Measurements from ENCODE around the gene APBB2.

APBB2 gene

DNA sequence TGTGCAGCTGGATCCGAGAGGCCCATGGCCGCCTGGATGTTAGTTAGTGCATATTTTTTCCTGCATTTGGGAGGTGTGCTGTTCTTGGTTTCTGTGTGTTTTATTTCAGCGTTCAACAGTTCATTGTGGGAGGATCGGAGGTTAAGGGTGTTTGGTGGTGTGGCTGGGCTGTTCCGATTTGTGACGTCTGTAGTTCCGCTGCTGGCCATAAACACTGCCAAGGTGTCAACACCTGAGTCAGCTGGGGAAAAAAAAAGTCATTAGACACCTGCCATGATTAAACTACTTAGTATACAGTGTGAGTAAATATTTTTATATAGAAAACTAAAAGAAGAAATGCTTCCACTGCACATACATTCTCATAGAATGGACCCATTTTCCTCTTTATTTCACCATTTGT lies 200.2 kb downstream of the APBB2 start:
- DNase-seq: no peak

DNA sequence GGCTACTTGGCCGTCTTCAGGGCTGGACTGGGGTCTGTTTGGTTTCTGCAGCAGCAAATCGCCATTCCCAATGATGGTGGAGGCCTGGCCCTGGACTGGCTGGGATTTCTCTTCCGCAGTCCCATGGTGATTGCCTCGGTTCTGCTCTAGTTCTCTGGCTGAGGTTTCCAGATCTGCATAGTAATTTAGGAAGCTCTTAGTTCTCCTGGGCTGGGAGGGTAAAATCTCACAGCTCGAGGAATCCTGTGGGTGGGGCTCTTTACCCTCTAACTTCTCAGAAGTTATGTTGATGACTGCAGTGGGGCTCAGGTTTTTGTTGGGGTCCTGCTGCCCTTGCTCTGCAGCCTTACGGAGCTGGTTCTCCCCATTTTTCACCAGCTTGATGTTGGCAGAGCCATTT lies 200.6 kb downstream of the APBB2 start:
- DNase-seq: no peak

DNA sequence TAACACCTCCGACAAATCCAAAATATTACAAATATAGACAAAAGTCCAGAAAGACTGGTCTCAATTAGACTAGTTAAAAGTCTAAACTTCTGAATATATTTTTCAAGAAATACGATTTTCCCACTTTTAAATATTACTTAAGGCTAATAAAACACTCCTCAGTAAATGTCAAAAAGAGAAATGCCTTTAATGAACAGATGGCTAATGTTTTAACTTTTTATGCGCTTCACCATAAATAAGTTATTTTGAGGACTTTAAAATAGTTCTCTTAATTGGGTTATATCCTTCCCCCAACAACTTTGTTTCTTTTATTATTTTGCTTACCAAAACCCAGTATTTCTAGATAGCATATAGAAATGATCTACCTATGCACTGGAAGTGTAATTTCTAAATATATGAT lies 201.4 kb downstream of the APBB2 start:
- DNase-seq: no peak

DNA sequence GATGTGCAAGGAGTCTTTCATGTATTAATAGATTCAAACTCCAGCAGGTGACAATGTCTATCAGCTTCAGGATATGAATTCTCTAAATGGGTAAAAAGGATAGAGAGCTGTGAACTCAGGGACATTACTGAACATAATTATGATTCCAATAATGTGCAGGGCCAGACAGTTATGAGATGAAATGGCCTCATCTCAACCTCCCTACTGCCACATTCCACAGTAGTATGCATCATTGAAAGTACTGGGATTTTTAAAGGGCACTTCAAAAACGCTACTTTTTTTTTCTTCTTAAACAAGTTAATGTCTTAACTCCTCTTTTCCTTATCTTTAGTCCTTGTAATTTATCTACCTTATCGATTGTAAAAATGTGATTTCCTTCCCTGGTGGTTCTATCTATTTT lies 202.0 kb downstream of the APBB2 start:
- no peak for DNase-seq

DNA sequence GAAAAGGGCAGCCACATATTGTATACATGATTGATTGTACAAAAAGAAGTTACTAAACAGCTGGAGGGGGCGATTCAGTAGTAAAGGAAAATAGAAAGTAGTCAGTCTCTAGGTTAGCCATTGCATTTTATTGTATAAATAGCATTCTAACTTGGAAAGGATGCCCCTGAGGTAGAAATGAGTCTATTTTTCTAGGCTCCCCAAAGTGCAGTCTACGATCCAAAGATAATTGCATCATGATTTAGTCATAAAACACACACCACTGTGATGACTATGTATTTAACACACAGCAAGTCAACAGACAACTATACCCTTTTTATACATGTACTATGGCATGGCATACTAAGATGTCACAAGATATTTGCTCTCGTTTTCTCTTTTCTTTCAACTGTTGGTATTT lies 204.9 kb downstream of the APBB2 start:
- DNase-seq: no peak

DNA sequence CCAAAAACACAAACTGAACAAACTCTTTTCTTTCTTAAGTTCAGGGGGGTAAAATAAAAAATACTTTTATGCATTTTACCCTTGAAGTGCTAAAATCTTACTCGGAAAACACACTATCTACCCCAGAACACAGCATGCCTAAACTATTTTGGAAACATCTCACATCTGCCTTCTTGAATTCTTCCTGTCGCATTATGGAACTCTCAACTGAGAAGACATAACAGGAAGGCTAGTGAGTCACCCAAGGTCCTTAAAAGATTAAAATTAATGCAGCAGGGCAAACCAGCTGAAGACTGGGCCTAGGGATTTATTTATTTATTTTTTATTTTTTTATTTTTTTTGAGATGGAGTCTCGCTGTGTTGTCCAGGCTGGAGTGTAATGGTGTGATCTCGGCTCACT lies 208.2 kb downstream of the APBB2 start:
- DNase-seq: no peak

DNA sequence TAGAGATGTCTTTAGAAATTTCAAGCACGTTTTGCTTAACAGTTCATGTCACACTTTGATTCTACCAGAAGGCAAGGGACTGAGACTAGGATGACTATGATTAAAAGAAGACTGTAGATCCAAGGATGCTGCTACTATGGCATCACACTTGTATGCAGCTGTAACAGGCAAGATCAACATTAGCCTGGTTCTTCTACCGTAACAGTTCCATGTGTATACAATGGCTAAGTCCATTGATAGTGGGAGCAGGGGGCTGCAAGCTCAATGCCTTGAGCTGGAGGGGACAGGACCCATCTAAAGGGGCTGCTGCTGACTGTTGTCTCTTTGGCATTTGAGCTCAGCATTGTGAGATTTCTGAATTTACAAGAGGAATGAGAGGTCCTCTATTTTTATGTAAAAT lies 212.0 kb downstream of the APBB2 start:
- DNase-seq: no peak

DNA sequence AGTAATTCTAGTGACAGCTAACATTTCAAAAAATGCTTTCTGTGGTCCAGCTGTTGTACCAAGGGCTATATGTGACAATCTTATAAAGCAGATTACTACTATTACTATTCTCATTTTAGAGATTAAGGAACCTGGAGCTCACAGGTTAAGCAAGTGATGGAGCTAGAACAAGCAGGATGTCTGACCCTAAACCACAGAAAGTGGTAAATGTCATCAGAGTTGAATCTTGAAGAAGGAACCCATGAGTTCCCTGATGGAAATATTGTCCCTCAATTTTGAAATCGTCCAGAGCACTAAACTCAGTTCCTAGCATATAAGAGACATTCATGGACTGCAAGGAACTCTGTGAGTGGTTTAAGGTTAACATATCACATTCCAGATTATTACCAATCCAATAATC lies 214.0 kb downstream of the APBB2 start:
- DNase-seq: peak in 2 of 4 experiments; percentile 32 to 36

DNA sequence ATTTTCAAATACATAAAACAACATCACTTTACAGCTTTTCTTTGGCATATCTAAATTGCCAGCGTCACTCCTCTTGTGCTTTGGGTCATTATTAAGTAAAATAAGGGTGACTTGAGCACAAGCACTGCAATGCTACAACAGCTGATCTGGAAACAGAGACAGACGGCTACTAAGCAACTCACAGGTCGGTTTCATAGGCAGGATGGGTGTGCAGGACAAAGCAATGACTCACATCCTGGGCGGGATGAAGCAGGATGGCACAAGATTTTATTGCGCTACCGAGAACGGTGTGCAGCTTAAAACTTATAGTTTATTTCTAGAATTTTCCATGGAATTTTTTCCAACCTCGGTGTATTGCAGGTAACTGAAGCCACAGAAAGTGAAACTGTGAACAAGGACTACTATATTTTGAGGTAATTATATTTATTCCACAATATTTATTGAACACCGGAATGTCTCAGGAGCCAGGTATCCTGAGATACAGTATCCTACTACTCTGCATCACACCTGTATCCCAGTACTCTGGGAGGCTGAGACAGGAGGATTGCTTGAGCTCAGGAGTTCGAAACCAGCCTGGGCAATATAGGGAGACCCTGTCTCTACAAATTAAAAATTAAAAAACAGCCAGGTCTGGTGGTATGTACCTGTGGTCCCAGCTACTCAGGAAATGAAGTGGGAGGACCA lies 215.5 kb downstream of the APBB2 start:
- peak; percentile 11 to 67 (median 45) for DNase-seq

DNA sequence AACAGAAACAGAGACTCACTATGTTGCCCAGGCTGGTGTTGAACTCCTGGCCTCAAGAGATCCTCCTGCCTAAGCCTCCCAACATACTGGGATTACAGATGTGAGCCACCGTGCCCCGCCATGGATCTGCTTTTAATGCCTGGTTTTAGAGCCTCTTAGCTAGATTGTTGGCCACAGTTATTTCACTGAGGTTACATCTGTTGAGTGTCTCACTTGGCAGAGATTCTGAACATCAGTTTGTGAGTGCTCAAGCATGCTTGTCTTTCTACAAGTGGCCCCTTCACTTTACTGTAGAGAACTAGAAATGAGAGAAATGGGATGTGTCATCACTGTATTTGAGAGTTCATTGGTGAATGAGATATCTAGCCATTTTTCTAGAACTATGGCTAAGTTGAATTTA lies 218.5 kb downstream of the APBB2 start:
- no peak for DNase-seq

DNA sequence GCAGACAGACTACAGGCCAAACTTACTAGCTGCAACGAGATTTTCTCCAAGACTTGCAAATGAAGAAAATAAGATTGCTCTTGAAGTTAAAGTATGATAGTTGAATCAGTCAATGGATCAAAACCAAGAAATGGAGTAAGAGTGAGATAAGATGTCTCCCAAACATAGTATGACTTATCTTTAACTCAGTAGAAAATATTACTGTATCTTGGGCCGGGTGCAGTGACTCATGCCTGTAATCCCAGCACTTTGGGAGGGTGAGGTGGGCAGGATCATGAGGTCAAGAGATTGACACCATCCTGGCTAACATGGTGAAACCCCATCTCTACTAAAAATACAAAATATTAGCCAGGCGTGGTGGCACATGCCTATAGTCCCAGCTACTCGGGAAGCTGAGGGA lies 220.0 kb downstream of the APBB2 start:
- DNase-seq: peak; percentile 33 to 73 (median 54)

DNA sequence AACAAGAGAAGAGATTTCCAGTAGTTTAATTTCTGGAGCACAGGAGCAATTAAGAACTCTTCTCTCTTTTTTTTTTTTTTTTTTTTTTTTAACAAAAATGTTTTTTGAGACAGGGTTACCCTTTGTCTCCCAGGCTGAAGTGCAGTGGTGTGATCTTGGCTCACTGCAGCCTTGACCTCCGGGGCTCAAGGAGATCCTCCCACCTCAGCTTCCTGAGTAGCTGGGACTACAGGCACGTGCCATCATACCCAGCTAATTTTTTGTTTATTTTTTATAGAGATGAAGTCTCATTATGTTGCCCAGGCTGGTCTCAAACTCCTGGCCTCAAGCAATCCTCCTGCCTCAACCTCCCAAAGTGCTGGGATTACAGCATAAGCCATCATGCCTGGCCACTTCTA lies 221.0 kb downstream of the APBB2 start:
- DNase-seq: peak; percentile 8 to 58 (median 47)

DNA sequence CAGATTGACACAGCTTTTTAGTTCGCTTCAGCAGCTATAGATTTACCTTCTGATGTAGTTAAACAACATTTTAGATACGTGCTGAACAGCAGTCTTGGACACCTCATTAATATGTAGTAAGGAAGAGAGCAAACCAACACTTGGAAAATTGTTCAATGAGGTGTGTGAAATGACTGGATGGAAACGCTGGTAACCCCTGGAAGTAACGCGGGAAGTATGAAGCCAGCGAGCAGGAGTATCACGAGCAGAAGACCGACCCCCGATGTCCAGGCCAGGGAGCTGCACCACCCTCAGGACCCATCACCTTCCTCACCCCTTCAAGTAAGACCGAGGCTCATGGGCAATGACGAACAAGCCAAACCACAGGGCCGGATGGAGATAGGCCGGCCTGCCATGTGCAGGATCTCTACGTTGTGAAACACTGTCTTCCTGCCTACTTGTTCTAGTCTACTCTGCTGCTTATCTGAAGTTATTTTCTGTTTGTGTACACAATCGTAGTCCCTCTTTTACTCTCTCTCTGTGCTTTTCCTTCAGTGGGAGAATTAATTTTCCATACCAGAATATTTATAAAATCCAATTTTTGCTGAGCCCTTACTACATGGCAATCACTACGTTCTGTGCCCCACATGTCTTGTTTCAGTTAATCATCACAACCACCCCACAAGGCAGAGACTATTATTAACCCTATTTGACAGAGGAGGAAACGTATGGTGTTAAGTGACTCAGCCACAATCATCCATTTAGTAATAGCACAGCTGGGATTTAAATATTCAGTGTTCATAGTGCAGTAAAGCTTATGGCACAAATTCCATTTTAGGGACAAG lies 221.7 kb downstream of the APBB2 start:
- peak; percentile 67 to 88 (median 76) for DNase-seq

DNA sequence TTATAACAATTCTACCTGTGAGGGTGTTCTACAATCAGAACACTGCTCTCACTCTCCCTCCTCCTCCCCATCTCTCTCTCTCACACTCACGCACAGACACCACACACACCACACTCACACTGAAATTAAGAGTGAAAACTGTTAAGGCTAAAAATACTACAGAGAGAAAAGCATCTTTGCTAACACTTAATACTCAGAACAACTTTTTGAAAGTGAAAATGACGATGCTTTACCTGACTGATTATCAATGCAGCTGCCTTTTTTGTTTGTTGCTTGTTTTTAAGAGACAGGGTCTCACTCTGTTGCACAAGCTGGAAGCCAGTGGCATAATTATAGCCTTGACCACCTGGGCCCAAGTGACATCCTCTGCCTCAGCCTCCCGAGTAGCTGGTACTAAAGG lies 222.4 kb downstream of the APBB2 start:
- DNase-seq: no peak

DNA sequence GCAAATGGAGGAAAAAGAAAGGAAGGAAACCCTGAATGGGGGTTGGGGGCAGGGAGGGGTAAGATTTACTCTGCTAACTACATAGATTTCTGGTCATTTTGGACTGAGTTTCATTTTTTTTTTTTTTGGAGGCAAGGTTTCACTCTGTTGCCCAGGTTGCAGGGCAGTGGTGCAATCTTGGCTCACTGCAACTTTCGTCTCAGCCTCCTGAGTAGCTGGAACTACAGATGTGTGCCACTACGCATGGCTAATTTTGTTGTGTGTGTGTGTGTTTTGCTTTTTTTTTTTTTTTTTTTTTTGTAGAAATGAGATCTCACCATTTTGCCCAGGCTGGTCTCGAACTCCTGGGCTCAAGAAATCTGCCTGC lies 223.5 kb downstream of the APBB2 start:
- peak in 1 of 4 experiments; percentile 29 for DNase-seq

DNA sequence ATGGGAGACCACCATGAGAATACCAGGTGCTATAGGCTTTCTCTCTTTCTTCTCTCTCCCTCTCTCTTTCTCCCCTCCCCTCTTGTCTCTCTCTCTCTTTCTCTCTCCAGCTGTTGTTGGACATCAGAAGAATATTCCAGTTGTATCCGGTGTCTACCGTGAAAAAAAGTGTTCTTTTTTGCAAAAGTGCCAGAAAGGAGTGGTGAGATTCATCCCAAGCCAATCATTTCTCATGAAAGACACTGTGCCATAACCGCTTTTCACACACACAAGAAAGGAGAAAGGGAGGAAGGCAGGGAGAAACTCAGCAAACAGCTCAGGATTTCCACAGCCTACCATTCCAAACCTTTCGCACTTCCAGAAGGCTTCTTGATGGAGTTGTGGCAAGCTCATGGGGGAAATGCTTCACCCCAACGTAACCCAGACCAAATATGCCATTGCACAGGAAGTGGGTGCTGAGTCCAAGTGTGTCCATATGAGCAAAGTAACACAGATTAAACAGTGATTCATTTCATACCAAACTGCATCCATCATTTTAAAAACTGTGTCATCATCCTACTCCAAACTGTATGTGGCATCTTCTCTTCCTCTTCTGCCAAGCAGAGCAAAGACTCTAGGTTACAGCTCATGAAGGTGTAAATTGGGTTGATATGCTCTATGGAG lies 224.0 kb downstream of the APBB2 start:
- peak; percentile 38 to 77 (median 47) for DNase-seq

DNA sequence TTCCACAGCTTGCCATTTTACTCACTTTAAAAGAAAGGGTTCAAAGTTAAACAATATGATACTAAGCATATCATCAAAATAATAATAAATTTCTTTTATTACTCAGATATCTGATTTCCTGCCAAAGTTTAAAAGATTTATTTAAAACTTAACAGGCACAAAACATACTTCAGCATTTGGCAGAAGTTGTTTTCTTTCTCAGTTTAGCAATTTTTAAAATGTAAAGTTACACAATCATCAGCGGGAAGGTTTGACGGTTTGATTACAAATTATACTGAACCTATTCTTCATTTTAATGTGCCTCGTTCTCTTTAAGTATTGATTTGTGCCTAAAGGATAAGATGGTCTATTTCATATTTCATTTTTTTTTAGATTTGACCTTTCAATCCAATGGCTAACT lies 227.2 kb downstream of the APBB2 start:
- no peak for DNase-seq

DNA sequence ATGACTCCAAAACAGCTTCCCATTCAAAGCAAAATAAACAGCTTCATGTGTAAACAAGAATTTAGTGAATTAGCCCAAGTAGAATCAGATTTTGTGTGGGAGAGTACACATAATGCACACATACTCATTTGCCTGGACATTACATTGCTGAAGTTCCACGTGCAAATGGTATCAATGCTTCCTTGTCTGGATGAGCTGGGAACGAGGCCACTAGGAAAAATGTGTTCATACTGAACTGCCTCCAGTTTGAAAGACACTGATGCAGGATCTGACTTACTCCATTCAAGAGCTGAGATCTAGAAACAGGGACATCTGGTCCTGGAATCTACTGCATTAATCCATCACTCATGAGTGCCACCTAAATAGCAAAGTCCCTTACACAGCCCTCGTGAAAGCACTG lies 228.0 kb downstream of the APBB2 start:
- DNase-seq: no peak

DNA sequence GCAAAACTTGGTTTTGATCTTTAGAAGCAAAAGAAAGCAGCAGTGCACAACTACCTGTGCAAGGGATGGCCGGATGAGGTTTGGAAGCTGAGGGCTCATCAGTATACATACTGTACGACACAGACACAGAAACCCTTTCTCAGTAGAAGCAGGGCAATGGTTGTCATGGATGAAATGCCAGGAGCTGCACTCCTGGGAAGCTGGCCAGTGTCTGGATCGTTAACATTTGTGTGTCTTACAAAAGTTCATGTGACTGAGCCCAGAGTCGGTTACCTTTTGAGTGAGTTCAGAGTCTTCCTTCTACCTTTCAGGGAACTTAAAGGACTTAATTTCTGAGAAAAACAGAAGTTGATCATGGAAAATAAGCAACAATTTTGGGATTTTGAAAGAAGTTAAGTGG lies 230.3 kb downstream of the APBB2 start:
- no peak for DNase-seq

DNA sequence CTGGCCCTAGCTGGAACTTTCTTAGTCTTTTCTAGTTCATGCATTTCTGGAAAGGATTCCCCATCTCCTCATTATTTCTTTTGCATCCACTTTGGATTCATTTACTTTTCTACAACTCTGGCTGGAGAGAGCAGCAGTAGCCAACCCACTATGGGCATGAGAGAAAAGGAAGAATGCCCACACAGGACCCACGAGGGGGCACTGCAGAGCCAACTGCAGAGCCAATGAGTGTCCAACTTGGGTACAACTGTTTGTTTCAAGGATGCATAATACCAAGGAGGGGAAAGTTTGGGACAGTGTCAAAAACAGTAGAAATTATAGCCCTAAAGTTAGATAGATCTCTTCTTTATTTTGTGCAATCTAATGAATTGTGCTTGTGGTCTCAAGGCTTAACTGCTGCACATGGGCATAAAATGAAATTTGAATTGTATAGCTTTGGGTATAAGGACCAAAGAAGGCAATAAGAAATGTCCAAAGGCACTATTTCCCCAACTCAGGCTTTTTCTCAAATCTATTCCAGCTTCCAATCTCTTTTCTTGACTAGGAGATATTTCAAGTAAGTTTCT lies 233.9 kb downstream of the APBB2 start:
- peak in 3 of 4 experiments; percentile 18 to 56 (median 40) for DNase-seq

DNA sequence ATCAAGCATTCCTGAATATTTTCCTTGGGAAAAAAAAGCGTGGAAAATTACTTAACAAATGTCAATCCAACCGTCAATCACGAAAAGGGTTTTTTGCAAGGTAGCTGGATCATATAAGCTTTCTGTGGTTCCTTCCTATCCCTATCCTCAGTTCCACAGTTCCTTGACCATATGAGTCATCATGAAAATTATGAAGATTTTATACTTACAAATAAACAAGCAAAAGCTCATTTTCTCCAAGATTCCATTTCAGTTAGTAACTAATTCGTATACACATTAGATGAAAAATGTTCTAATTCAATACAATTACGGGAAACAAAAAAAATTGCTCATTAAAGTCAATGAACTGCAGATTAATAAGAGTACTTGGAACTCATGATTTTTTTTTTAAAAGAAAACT lies 235.8 kb downstream of the APBB2 start:
- no peak for DNase-seq

DNA sequence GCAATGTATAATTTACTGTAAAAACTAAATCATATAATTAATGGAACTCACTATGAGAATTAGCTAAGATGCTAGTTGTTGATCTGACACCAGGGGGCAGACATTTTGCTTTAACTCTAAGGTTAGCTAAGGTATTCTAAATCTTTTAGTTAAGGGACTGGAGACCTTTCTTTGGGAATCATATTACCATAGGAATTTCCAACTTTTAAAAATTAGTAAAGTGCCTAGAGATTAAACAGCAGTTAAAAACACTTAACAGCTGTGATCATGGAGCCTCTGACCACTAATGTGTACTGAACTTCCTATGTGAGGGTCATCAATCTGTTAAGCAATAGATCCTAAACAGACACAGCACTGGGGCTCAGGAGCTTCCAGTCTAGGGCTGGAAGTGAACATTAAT lies 238.0 kb downstream of the APBB2 start:
- DNase-seq: peak; percentile 57 to 70 (median 62)

DNA sequence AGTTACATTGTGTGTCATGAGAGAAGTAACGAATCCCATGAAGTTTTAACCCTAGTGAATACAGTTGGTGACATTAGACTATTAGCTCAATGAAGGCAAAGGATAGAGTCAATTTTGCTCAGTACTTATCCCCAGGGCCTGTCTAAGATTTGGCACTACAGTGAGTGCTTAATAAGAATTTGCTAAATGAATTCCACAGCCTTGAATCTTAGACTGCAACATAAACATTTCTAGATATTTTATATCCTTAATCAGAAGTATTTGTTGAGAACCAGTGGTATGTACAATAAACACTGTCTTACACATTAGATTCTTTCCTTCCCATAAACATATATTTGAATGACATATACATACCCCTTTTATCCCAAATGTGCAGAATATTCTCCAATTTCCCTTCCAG lies 241.6 kb downstream of the APBB2 start:
- no peak for DNase-seq
